IPS-15b (cell line): ENCODE results near the gene BABAM1.

Experiments used
- H3K27me3 ChIP-seq: one replicate; pipeline ENCODE4 v1.6.1; 2013; ENCODE audit warnings: low read length; ENCODE audit not compliant: control insufficient read depth, insufficient read depth
- H3K36me3 ChIP-seq: one replicate; pipeline ENCODE4 v1.6.1; 2013; ENCODE audit warnings: low read length; ENCODE audit not compliant: control insufficient read depth, insufficient read depth
- H3K4me1 ChIP-seq: one replicate; pipeline ENCODE4 v1.6.1; 2013; ENCODE audit warnings: mild to moderate bottlenecking, low read length; ENCODE audit not compliant: control insufficient read depth, insufficient read depth
- H3K4me3 ChIP-seq: one replicate; pipeline ENCODE4 v1.5.1; 2013; ENCODE audit warnings: low read depth, low read length
- H3K9ac ChIP-seq: one replicate; pipeline ENCODE4 v1.6.1; 2013; ENCODE audit warnings: low read depth, mild to moderate bottlenecking, low read length
- H3K9me3 ChIP-seq: one replicate; pipeline ENCODE4 v1.6.1; 2013; ENCODE audit warnings: mild to moderate bottlenecking, low read length; ENCODE audit not compliant: control insufficient read depth, insufficient read depth

The BABAM1 gene

DNA sequence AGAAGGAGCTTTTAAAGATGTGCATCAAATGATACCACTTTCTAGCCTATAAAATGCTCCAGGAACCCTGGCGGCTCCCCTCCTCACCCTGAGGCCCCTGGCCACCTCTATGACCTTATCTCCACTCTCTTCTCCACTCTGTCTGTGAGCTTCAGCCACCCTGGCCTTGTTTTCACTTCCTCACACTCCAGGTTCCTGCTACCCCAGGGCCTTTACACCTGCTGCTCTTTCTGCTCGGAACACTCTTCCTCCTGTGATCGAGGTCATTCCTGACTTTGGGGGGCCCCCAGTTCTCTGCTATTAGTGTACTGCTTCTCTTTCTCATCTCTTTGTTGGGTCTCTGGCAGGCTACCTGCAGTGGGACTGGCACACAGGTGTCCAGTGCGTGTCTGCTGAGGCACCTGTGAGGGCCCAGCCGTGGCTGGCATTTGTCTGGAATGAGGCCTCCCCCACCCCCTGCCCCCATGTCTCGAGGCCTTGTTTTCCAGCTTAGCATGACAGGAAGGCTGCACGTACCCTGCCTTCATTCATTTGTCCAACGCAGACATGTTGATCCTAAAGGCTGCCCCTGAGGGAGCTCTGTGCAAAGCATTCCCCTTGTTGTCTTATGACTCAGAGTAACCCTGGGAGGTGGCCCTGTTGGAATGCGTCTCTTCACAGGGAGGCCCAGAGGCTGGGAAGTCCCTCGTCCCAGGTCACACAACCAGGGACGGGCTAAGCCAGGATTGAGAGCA, 44.4 kb downstream of the BABAM1 start:
- Histone ChIP-seq H3K4me3 (no peak overlapping the region), H3K4me1 (no peaks in the 10 kb centered on the region), H3K27me3 (no peaks in the 10 kb centered on the region), H3K9ac (no peak overlapping the region), H3K9me3 (no peaks in the 10 kb centered on the region), H3K36me3 (peaks cover 19% of the 10 kb centered on the region)

DNA sequence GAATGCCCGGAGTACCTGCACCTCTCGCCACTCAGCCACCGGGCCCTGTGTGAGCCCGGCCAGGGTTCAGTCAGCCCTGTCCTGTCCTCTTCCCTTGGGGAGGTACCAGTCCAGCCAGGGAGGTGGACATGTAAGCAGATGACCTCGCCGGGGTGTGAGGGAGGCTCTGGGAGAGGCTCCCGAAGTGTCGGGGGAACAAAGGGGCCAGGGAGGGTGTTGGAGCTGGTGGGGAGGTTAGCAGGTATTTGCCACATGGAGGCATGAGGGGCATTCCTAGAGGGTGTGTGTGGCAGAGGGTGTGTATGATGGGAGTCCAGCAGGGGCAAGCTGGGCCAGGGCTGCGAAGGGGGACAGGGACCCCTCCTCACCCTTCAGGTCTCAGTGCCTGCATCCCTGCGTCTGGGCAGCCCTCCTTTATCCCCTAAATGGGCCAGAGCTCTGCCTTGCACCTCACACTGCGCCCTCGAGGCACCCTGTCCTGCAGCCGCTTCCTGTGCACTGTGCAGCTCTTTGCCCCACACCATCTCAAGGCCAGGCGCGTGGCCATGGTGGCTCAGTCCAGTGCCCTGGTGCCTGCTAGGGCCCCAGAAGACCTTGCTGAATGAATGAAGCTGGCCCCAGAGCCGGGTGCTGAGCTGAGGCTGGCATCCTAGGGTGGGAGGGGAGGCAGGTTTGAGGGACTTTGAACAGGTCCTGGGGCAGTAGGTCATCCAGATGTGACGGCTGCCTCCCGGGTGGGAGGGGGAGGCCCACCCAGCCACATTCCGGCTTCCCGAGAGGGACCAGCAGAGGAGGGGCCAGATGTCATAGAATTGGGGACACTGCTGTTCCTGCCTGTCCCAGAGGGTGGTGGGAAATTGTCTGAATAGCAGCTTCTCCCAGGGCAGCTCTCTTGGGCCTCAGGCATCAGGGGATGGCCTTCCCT, 45.2 kb downstream of the BABAM1 start:
- H3K4me3 ChIP-seq: no peak overlapping the region
- H3K36me3 ChIP-seq: peaks cover 21% of the 10 kb centered on the region
- no peak overlapping the region for H3K9ac ChIP-seq
- H3K4me1 ChIP-seq: no peaks in the 10 kb centered on the region
- no peaks in the 10 kb centered on the region for H3K27me3 ChIP-seq
- H3K9me3 ChIP-seq: no peaks in the 10 kb centered on the region

DNA sequence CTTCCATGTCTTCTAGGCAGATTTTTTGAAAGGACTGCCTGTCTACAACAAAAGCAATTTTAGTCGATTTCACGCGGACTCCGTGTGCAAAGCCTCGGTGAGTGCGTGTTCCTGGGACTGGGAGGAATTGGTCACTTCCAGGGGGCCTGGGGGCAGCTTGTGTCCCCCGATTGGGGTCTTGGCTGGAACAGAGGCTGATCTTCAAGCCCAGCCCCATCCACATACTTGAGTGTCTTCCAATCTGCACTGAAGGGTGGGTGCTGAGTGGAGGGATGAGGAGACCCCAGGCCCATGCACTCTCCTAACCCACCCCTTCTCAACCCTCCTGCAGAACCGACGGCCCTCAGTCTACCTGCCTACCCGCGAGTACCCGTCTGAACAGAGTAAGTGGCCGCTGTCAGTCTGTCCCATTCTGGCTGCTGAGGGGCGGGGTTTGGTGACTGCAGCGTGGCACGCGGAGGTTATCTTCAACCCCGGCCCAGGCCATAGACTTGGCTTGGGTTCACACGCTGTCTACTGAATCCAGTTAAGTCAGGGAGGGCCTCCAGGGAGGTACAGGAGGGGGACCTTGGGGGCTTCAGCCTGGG, 46.9 kb downstream of the BABAM1 start:
- H3K4me3 ChIP-seq: no peak overlapping the region
- H3K9me3 ChIP-seq: no peaks in the 10 kb centered on the region
- no peaks in the 10 kb centered on the region for H3K4me1 ChIP-seq
- H3K9ac ChIP-seq: no peak overlapping the region
- H3K27me3 ChIP-seq: no peaks in the 10 kb centered on the region
- peaks cover 25% of the 10 kb centered on the region for H3K36me3 ChIP-seq

DNA sequence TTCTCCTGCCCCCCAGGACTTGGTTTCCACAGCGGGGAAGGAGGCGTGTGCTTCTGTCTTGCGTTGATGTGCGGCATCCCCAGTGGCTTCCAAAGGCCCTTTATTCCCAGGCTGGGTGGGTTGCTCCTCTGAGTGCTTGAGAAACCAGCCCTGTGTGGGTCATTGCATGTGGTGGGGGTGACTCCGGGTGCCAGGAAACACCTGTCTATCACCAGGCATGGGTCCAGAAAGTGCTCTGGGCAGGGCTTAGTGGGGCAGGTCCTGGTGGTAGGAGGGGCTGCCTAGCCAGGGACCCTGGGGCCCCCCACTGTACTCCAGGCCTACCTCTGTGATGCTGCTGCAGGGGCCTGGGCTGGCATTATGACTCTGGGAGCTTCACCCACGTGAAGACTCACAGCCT, 51.7 kb downstream of the BABAM1 start:
- no peaks in the 10 kb centered on the region for H3K4me1 ChIP-seq
- H3K27me3 ChIP-seq: no peaks in the 10 kb centered on the region
- H3K36me3 ChIP-seq: peaks cover 42% of the 10 kb centered on the region
- no peaks in the 10 kb centered on the region for H3K9me3 ChIP-seq
- no peak overlapping the region for H3K9ac ChIP-seq
- no peak overlapping the region for H3K4me3 ChIP-seq

DNA sequence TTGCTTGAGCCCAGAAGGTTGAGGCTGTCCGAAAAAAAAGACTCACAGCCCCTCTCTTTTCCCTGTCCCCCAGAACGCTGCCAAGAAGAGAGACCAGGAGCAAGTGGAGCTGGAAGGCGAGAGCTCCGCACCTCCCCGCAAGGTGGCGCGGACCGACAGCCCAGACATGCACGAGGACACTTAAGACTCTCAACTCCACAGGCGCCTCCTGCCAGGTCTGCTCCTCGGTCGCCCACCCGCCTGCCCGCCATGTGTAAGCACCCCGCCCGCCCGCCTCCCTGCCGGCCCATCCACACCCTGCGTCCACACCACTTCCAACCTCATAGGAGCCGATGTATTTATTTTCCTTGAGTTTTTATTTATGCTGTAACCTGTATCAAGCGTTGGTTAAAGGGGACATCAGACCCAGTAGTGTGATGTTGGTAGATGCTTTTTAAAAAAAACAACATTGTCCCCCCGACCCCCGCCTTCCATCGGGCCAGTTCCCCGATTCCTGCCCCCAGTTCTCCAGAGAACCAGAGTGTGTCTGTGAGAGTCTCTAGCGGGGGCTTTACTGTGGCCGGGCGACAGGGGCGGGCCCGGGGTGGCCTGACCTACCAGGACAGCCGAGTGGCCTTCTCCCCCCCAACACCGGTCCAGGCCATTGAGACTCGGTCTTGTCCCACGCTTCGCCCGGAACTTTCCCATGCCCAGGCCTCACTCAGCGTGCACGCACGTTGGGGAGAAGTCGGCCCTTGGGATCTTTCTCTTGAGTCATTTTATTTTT, 52.4 kb downstream of the BABAM1 start:
- peaks cover 38% of the 10 kb centered on the region for H3K36me3 ChIP-seq
- H3K9ac ChIP-seq: no peak overlapping the region
- H3K27me3 ChIP-seq: no peaks in the 10 kb centered on the region
- no peak overlapping the region for H3K4me3 ChIP-seq
- H3K4me1 ChIP-seq: no peaks in the 10 kb centered on the region
- no peaks in the 10 kb centered on the region for H3K9me3 ChIP-seq

DNA sequence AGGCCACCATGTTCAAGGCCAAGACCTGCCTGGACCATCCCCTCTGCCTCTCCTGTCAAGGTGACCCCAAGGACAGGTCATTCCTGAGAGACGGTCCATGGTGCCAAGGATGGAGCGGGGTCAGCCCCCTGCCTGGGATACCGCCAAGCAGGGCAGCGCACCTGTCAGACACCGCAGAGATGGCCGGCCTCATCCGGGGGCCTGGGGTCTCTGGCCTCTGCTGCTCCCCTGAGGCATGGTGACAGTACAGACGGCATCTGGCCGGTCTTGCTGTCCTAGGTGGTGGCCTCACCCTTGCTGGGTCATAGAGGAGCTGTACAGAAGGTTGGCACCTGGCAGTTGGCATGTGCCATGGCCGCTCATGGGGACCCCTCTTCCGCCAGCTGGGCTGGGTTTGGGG, 53.2 kb downstream of the BABAM1 start:
- no peaks in the 10 kb centered on the region for H3K27me3 ChIP-seq
- peaks cover 41% of the 10 kb centered on the region for H3K36me3 ChIP-seq
- H3K4me3 ChIP-seq: no peak overlapping the region
- no peaks in the 10 kb centered on the region for H3K9me3 ChIP-seq
- no peak overlapping the region for H3K9ac ChIP-seq
- H3K4me1 ChIP-seq: no peaks in the 10 kb centered on the region

DNA sequence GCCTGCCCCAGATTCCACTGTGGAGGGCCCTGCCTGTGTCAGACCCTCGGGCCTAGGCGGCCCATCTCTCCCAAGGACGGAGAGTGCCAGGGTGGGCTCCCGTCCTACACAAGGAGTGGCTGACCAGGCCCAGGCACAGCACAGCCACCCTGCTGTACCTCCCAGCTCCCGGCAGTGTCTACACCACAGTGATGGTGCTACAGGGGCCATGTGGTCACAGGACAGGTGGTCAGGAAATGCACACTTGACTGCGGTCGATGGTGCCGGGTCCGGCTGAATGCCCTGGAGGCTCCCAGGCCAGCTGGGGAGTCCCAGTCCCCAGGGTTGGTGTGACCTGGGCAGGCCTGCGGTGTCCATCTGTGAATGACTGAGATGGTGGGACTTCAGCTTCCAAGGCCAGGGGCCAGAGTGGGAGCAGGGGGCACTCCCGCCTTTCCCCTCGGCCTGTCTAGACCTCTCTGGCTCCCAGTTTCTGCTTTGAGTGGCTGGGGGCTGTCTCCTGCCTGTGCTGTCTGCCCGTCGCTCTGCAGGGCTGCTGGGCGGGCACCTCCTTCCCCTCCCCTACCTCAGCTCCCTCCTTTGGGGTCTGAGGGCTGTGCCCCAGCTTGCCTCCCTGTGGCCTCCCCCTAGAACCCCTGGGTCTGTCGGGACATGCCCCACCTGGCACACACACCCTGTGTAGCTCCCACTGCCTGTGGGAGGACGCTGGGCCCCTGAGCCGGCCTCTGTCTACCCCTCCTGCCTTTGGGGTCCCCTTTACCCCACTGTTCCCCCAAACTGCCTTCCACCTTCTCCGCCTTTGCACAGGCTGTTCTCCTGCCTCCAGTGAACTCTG, 54.6 kb downstream of the BABAM1 start:
- Histone ChIP-seq H3K4me3 (no peak overlapping the region), H3K4me1 (no peaks in the 10 kb centered on the region), H3K9ac (no peak overlapping the region), H3K27me3 (no peaks in the 10 kb centered on the region), H3K36me3 (peaks cover 35% of the 10 kb centered on the region), H3K9me3 (no peaks in the 10 kb centered on the region)

DNA sequence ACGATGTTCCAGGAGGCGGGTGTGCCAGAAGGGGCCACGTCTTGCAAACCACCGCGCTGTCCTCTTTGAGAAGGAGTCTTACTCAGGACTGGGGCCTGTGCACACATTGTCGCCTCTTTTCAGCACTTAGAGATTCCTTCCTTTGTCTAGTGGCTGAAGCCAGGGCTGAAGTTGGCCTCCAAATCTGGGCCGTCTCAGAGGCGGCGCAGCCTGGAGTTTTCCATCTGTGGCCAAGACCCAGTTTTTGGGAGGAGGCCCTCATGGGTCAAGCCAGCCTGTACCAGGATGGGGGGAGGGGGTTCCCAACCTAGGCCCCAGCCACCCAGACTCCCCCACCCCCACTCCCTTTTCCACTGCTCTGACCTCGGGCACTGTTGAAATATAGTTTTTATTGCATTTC, 55.6 kb downstream of the BABAM1 start:
- Histone ChIP-seq H3K4me3 (no peak overlapping the region), H3K4me1 (no peaks in the 10 kb centered on the region), H3K36me3 (peaks cover 36% of the 10 kb centered on the region), H3K9ac (no peak overlapping the region), H3K9me3 (no peaks in the 10 kb centered on the region), H3K27me3 (no peaks in the 10 kb centered on the region)

DNA sequence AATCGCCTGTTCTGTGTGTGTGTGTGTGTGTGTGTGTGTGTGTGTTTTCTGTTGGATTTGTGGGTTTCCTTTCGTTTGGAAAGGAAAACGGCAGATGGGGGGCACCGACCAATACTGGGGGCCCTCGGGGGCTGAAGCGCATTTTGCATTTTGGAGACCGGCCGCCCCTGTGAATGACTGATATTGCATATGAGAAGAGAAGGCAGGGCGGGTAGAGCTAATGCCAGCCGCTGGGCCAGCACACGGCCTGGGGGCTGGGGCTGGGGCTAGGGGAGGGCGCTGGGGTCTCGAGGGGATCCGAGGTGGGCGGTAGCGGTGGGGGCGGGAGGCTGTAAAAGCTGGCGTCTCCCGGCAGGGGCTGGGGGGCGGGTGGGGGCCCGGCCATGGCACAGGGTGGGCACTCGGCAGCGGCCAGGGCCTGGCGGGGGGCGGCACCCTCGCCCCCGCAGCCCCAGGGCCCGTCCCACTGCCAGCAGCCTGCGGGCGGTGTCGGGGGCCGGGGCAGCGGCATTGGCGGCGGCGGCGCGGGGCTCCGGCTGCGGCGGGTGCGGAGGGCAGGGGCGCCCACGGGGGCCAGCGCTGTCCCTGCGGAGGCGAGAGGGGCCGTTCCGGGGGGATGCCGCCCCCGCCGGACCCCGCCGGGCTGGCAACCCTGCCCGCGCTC, 56.2 kb downstream of the BABAM1 start:
- H3K9me3 ChIP-seq: no peaks in the 10 kb centered on the region
- H3K27me3 ChIP-seq: no peaks in the 10 kb centered on the region
- no peaks in the 10 kb centered on the region for H3K4me1 ChIP-seq
- H3K36me3 ChIP-seq: peaks cover 36% of the 10 kb centered on the region
- no peak overlapping the region for H3K4me3 ChIP-seq
- no peak overlapping the region for H3K9ac ChIP-seq

DNA sequence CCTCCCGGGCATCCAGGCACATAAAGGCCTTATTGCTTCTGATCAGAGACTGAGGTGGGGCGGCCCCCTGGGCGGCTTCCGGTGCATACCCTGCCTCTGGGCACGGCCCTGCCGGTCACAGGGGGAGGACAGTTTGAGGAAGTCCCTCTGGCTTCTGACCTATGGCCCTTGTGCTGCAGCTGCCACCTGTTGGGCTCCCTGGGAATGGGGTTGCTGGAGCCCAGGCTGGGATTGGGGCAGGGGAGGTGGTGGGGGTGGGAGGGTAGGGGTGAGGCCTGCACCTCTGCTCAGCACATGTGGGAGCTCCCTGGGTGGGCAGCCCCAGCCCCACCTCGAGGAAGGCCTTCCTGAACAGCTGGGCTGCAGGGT, 56.7 kb downstream of the BABAM1 start:
- no peak overlapping the region for H3K4me3 ChIP-seq
- H3K27me3 ChIP-seq: no peaks in the 10 kb centered on the region
- H3K9me3 ChIP-seq: no peaks in the 10 kb centered on the region
- no peak overlapping the region for H3K9ac ChIP-seq
- no peaks in the 10 kb centered on the region for H3K4me1 ChIP-seq
- H3K36me3 ChIP-seq: peaks cover 33% of the 10 kb centered on the region
